Stimulated activated CD4-positive, alpha-beta T cell treated with anti-CD3 and anti-CD28 coated beads, TNF-alpha, amount 100 ng/mL, for 4 hours (primary cell): ENCODE results near the gene TTC21A.
"Not testable (repeated sequence)": the region's sequence is repeated elsewhere in the genome, so short reads cannot be mapped to it uniquely, and the experiment has no call there.

Experiments
- DNase-seq, 3 experiments: peaks; one replicate each; pipeline ENCODE4 v3.0.0-alpha.2; 2020; ENCODE audit warnings: low read depth in 3 of 3

The TTC21A gene

GRCh38 chr3:39149498-39150147 is 42.1 kb downstream of the TTC21A start:
- no peak for DNase-seq

DNA sequence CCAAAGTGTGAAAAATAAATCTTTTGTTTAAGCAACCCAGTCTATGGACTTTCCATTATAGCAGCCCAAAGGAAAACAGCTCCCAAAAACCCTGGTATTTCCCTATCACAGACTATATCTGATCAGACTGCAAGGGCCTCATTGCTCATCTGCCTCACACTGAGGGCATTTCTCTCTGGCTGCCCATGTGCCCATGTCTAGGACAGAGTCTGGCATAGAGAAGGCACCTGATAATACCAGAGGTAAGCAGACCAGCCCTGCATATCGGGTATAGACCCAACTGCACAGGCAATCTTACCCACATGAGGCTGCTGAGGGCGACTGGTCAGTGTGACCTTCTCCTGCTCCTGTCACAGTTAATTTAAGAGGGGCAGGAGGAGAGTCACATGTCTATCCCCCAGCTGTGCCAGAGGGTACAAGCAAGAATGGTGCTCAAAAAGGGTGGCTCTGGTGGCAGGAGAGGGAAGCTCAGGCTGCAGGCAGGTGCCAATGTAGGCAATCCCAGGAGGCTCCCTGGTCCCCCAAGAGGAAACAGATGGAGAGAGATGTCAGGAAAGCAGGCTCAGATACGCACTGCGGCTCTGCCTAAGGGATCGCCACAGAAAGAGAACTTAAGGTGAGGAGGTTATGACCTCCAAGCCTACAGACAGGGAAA is 42.8 kb downstream of the TTC21A start:
- DNase-seq, result no peak

GRCh38 chr3:39150803-39151631 is 43.5 kb downstream of the TTC21A start:
- DNase-seq, result peak in 1 of 3 experiments; percentile 47

GRCh38 chr3:39153977-39154279 is 46.4 kb downstream of the TTC21A start:
- DNase-seq, result no peak

DNA sequence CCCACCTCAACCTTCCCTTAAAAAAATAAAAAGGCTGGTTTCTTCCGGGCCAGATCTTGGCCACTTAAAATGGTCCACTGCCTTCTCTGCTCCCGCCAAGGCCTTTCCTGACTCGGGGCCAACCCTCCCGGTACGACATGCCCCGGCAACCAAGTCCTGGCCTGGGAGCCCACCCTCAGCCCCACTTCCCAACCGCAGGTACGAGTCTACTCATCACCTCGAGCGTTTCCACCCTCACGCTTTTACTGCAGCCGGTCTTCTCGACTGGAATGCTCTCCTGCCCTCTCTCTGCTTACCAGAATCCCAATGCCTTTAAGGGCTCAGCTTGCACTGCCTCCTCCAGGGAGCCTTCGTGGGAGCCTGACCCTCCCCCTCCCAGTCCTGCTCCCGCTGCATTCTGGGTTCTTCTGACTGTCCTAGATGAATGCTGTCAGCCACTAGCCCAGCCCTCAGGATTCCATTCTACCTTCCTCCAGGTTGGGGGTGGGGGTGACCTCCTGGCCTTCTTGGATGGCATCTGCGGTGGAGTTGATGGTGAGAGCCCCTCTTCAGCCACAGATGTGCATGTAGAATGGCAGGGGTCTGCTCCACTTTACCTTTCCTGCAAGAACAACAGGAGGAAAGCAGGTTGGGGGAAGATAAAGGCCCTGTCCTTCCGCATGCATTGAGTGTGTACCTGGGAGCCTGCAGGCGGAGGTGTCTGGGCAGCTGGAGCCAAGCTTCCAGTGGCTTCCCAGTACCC is 47.0 kb downstream of the TTC21A start:
- no peak for DNase-seq

GRCh38 chr3:39156421-39156820 is 48.9 kb downstream of the TTC21A start:
- no peak for DNase-seq

GRCh38 chr3:39157359-39157758 is 49.9 kb downstream of the TTC21A start:
- DNase-seq, result no peak

- DNase-seq, result no peak
Observed at GRCh38 chr3:39158148-39158715, 50.8 kb downstream of the TTC21A start.

DNA sequence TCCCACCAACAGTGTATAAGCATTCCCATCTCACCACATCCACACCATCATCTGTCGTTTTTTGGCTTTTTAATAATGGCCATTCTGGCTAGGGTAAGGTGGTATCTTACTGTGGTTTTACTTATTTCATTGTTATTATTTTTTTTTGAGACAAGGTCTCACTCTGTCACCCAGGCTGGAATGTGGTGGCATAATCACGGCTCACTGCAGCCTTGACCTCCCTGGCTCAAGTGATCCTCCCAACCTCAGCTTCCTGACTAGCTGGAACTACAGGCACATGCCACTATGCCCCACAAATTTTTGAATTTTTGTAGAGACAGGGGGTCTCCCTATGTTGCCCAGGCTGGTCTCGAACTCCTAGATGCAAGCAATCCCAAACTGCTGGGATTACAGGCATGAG is 56.9 kb downstream of the TTC21A start:
- DNase-seq, result no peak

GRCh38 chr3:39165518-39165917 is 58.0 kb downstream of the TTC21A start:
- no peak for DNase-seq

DNA sequence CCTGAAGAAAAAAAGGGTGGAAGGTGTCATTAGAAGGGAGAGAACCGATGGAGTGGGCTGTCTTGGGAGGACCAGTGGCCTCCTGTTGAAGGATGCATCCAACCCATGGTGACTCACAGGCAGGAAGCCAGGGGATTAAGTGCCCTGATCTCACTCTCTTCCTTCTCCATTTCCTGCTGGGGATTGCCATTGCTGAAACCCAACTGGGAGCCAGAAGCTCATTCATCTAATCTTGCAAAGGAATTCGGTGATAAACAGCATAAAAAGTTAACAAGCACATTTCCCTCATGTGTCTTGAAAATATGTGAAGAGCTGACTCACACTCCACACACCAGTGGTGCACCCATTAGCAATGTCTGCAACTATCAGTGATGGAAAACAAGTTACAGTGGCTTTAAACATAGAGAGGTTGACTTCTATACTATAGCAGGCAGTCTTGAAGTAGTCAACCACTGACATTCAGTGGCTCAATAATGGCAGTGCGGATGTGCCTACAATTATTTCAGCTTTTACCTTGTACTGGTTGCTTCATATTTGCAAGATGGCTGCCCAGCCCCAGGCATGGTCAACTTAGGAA is 58.7 kb downstream of the TTC21A start:
- DNase-seq, result no peak

GRCh38 chr3:39166932-39167532 is 59.6 kb downstream of the TTC21A start:
- no peak for DNase-seq

DNA sequence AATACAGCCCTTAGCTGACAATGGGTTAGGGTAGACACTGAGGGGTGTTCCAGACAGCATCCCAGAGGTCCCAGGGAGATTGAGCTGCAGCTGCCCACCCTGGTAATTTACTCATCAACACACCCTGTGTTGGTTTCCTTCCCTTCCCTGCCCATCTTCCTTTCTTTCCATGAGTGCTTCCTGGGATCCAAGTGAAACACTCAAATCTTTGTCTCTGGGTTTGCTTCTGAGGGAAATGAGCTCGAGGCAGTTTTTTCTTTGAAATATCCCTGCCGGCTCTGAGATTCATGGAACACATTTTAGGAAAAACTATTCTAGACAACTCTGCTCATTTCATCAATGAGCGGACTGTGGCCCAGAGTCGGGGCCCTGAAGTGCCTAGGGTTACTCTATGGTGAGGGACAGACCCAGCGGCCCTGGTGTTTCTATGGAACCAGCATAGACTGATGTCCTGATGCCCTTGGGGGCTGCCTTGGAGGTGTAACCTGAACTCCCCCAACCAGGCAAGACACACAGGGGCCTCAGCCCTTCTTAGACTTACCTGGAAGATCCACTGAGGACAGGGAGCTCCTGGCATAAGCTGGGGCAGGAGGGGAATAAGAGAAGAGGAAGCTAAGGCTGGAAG is 60.8 kb downstream of the TTC21A start:
- no peak for DNase-seq

GRCh38 chr3:39169712-39170111 is 62.2 kb downstream of the TTC21A start:
- no peak for DNase-seq

DNA sequence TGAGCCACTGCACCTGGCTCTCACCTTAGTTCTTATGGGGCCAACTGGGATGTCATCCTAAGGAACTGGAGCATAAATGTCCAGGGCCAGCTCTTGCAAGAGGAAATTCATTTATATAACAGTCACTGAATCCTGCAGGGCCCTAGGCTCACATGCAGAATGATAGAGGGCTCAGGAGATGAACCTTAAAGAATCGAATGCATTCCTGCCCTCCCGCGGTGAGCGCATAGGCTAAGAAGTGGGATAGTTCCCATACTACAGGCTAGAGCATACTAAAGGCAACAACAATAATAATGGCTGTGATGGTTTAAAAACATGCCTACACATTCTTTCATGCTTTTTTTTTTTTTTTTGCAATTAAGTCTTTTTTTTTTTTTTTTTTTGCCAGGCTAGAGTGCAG is 63.0 kb downstream of the TTC21A start:
- DNase-seq, result no peak

DNA sequence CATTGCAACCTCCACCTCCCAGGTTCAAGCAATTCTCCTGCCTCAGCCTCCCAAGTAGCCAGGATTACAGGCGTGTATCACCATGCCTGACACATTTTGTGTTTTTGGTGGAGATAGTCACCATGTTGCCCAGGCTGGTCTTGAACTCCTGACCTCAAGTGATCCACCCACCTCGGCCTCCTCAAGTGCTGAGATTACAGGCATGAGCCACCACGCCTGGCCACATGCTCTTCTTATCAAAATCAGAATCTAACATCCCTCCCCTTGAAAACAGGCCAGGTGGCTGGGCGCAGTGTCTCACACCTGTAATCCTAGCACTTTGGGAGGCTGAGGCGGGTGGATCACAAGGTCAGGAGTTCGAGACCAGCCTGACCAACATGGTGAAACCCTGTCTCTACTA is 63.4 kb downstream of the TTC21A start:
- DNase-seq, result not testable (repeated sequence)

DNA sequence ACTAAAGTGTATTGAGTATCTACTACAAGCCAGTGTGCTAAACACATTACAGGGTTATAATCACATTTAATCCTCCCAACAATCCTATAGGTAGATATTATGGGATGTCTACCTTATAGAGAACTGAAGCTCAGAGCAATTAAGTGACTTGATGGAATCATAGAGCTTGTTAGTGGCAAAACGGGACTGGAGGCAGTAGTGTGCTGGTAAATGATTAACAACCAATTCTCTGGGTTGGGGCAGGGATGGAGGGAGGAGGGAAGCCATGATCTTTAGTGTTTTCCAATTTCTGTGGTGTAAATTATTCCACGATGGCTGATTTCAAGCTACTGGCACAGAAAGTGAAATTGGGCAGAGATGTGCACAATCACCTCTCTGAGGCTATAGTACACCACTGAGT is 64.4 kb downstream of the TTC21A start:
- DNase-seq, result no peak

DNA sequence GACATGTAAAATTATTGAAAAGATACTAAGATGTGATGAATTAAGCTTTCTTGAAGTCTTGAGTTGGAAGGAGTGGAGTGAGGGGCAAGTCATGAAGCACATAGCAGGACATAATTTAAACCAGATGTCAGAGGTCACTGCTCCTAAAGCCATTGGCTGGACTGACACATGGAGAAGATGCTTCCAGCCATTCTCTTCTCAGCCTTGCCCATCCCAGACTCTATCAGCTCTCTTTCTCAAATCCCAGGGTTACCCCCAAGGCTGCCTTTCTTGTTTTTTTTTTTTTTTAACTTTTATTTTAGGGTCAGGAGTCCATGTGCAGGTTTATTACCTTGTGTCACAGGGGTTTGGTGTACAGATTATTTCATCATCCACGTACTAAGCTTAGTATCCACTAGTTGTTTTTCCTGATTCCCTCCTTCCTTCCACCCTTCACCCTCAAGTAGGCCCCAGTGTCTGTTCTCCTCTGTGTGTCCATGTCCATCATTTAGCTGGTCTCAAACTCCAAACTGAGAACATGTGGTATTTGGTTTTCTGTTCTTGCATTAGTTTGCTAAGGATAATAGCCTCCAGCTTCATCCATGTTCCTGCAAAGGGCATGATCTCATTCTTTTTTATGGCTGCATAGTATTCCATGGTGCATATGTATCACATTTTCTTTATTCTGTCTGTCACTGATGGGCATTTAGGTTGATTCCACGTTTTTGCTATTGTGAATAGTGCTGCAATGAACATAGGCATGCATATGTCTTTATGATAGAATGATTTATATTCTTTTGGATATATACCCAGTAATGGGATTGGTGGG is 66.0 kb downstream of the TTC21A start:
- DNase-seq, result no peak

DNA sequence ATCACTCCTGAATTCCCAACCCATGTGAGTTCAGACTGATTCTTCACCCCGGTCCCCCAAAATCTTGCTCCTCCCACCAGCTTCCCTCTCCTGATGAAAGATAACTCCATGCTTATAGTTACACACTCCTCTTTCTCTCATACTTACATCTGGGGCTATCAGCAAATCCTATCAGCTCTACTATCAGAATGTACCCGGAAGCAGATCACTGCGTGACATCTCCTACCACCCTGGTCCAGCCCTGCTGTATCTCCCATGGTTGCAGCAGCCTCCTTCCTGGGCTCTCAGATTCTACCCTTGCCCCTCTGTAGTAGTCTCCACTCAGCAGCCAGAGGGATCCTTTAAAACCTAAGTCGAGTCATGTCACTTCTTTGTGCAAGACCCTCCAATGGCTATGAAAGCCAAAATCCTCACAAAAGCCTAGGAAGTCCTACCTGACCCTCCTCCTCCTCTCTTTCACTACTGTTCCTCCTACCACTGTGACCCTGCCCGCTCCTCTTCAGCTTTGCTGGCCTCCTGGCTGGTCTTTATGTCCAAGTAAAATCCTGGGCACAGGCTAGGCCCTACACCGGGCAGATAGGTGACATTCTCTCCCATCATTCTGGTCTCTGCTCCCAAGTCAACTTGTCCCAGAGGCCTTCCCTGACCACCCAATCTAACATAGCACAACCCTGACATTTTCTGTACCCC is 68.7 kb downstream of the TTC21A start:
- DNase-seq, result no peak
